ENCODE measurements around the gene GPSM3. TPM values are rescaled to one million over a fixed set of nuclear protein-coding genes. Genes with fewer than 3 reads are reported as not detected.

Gene GPSM3
- total RNA-seq, 1 experiment from 2014 or later, result 11.8 TPM

DNA sequence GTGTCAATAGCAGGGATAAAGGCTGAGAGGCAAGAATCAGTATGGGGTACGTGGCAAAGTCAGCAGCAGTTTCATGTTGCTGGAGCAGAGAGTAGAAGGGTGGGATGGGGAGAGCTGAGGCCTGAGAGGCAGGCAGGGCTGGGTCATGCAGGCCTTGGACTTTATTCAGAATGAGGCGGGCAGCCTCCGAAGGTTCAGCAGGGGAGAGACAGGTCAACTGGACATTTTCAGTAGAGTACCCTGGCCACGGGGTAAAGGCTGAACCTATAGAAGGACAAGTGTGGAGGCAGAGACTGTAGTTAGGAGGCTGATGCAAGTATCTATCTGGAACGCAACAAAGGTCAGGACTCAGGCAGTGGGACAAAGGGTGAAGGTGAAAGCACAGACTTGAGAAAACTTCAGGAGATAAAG is 17.8 kb upstream of the GPSM3 start:
- H3K27me3 ChIP-seq (ENCODE audit: insufficient read depth, low read length), result no peaks in the 10 kb centered on the region
- no peak overlapping the region for H2BK12ac ChIP-seq (ENCODE audit: insufficient read length, low read depth, low read length)
- no peak overlapping the region for H4K5ac ChIP-seq (ENCODE audit: insufficient read length, low read depth, low read length)
- no peak overlapping the region for H3T11ph ChIP-seq (ENCODE audit: low read length)
- no peak overlapping the region for H3K23ac ChIP-seq (ENCODE audit: insufficient read length, low read depth, low read length)
- no peak overlapping the region for H3K4ac ChIP-seq (ENCODE audit: low read depth, low read length)
- no peak overlapping the region for H2AFZ ChIP-seq (ENCODE audit: low read length)
- H2AK5ac ChIP-seq (ENCODE audit: insufficient read length, low read length), result no peak overlapping the region
- no peak overlapping the region for H3K27ac ChIP-seq (ENCODE audit: insufficient read length, low read depth, low read length)
- H3K56ac ChIP-seq (ENCODE audit: insufficient read length, low read depth, low read length), result no peak overlapping the region
- Mint-ChIP-seq H3K4me1 (no peaks in the 10 kb centered on the region), H3K9me3 (peaks cover 0 to 3% of the 10 kb centered on the region in 2 experiments; a peak in 2 of 5 replicates), H3K4me3 (no peak overlapping the region), H3K27me3 (ENCODE audit: low read depth) (peaks cover 7% of the 10 kb centered on the region; the same call in 1 of the 2 replicates), H3K27ac (no peak overlapping the region), H3K36me3 (ENCODE audit: insufficient read depth in 1 of 3, low read depth in 3 of 3) (no peaks in the 10 kb centered on the region)
- no peak overlapping the region for H3K9ac ChIP-seq (ENCODE audit: extremely low read depth, insufficient read length, low read length)
- H3K23me2 ChIP-seq (ENCODE audit: insufficient read length, low read depth, low read length, poor library complexity, severe bottlenecking), result no peaks in the 10 kb centered on the region
- TF ChIP-seq CTCF (conservative IDR thresholded peaks at IDR 0.05), result no peak
- no peak overlapping the region for H3K18ac ChIP-seq (ENCODE audit: insufficient read length, low read depth, low read length)
- no peaks in the 10 kb centered on the region for H3K79me2 ChIP-seq (ENCODE audit: insufficient read depth, low read length)
- no peaks in the 10 kb centered on the region for H3K4me1 ChIP-seq (ENCODE audit: insufficient read depth, low read length)
- DNase-seq, result no peak
- H2BK20ac ChIP-seq (ENCODE audit: low read depth, low read length, poor library complexity, severe bottlenecking), result no peak overlapping the region
- H4K20me1 ChIP-seq (ENCODE audit: control insufficient read depth, insufficient read depth, insufficient read length), result no peaks in the 10 kb centered on the region
- H2BK120ac ChIP-seq (ENCODE audit: low read depth, low read length, poor library complexity, severe bottlenecking), result no peak overlapping the region
- H3K14ac ChIP-seq (ENCODE audit: insufficient read depth, low read length), result no peak overlapping the region
- no peaks in the 10 kb centered on the region for H3K9me3 ChIP-seq (ENCODE audit: control insufficient read depth, low read depth, low read length)
- no peak overlapping the region for H3K4me2 ChIP-seq (ENCODE audit: insufficient read depth, insufficient read length, low read length)
- no peak overlapping the region for H2BK5ac ChIP-seq (ENCODE audit: insufficient read length, low read length)
- H4K91ac ChIP-seq (ENCODE audit: insufficient read length, low read depth, low read length), result no peak overlapping the region
- no CpG with 5 or more reads among the region's 5 CpGs for WGBS (ENCODE audit: extremely low coverage, insufficient read length, low lambda C conversion rate)
- no peak overlapping the region for H4K8ac ChIP-seq (replicated peaks; ENCODE audit: insufficient read length, low read depth, low read length)
- no peak overlapping the region for H2BK15ac ChIP-seq (ENCODE audit: low read depth, low read length)
- no peaks in the 10 kb centered on the region for H3K79me1 ChIP-seq (ENCODE audit: insufficient read depth, low read depth, low read length, poor library complexity, severe bottlenecking)

All from H9 (cell line).